SHP77 treated with DMSO at 0.1 percent for 48 hours (cell line): ENCODE data around the gene AGAP5.
"Not testable (repeated sequence)": the region's sequence is repeated elsewhere in the genome, so short reads cannot be mapped to it uniquely, and the experiment has no call there.

Source experiments
- DNase-seq: peaks from one replicate; lab custom pipeline; 2025; lab: John Stamatoyannopoulos, UW

The AGAP5 gene

GRCh38 chr10:73714483-73714882 lies 16.6 kb upstream of the AGAP5 start:
- DNase-seq: not testable (repeated sequence)

- DNase-seq: not testable (repeated sequence)
These were observed 16.0 kb upstream of the AGAP5 start for GRCh38 chr10:73713912-73714311.

GRCh38 chr10:73711683-73712082 lies 13.8 kb upstream of the AGAP5 start:
- DNase-seq: not testable (repeated sequence)

- DNase-seq: not testable (repeated sequence)
These were observed 10.2 kb upstream of the AGAP5 start for GRCh38 chr10:73708122-73708521.

- not testable (repeated sequence) for DNase-seq
These were observed 9.7 kb upstream of the AGAP5 start for GRCh38 chr10:73707628-73708027.

- DNase-seq: not testable (repeated sequence)
These were observed 8.6 kb upstream of the AGAP5 start for GRCh38 chr10:73706488-73706887.

- DNase-seq: not testable (repeated sequence)
These were observed 7.7 kb upstream of the AGAP5 start for GRCh38 chr10:73705506-73706072.

- DNase-seq: not testable (repeated sequence)
These were observed 6.0 kb upstream of the AGAP5 start for GRCh38 chr10:73703924-73704323.

GRCh38 chr10:73698819-73699218 lies 910 bp upstream of the AGAP5 start:
- not testable (repeated sequence) for DNase-seq

GRCh38 chr10:73695302-73695701 lies 2.6 kb downstream of the AGAP5 start:
- not testable (repeated sequence) for DNase-seq

GRCh38 chr10:73690755-73691154 lies 7.2 kb downstream of the AGAP5 start:
- not testable (repeated sequence) for DNase-seq

- DNase-seq: not testable (repeated sequence)
These were observed 8.3 kb downstream of the AGAP5 start for GRCh38 chr10:73689596-73689995.

GRCh38 chr10:73687641-73688040 lies 10.3 kb downstream of the AGAP5 start:
- not testable (repeated sequence) for DNase-seq

- DNase-seq: not testable (repeated sequence)
These were observed 23.4 kb downstream of the AGAP5 start for GRCh38 chr10:73674546-73674945.

GRCh38 chr10:73668378-73668777 lies 29.5 kb downstream of the AGAP5 start:
- not testable (repeated sequence) for DNase-seq

GRCh38 chr10:73666153-73666809 lies 31.6 kb downstream of the AGAP5 start:
- DNase-seq: not testable (repeated sequence)

- DNase-seq: not testable (repeated sequence)
These were observed 32.3 kb downstream of the AGAP5 start for GRCh38 chr10:73665581-73665980.

GRCh38 chr10:73664156-73665040 lies 33.5 kb downstream of the AGAP5 start:
- not testable (repeated sequence) for DNase-seq

GRCh38 chr10:73663621-73664020 lies 34.3 kb downstream of the AGAP5 start:
- DNase-seq: not testable (repeated sequence)

- DNase-seq: not testable (repeated sequence)
These were observed 35.2 kb downstream of the AGAP5 start for GRCh38 chr10:73662705-73663104.

- no peak for DNase-seq
These were observed 42.0 kb downstream of the AGAP5 start, which contains the start of gene SYNPO2L for GRCh38 chr10:73655990-73656298. TSS of gene SYNPO2L (minus strand) at chr10:73656029. CDS start at chr10:73655922, 107 bp downstream.

GRCh38 chr10:73655257-73655989 lies 42.5 kb downstream of the AGAP5 start:
- DNase-seq: no peak
